OCI-LY7 (cell line): ENCODE results near the gene DDN.

ENCODE experiments used
- CTCF ChIP-seq: fragments of 200-600 bp; sonication (generic); conservative IDR thresholded peaks from 2 replicates; pipeline ENCODE4 v1.5.1; 2014; ENCODE audit warnings: mild to moderate bottlenecking, antibody characterized with exemption, low read length, moderate library complexity, mixed read lengths
- EZH2phosphoT487 ChIP-seq: fragments of 200-600 bp; sonication (generic); IDR thresholded peaks from 2 replicates; pipeline ENCODE4 v1.6.1; 2018; ENCODE audit warnings: low read depth, borderline replicate concordance, mild to moderate bottlenecking, mixed run types, antibody characterized with exemption, low read length, moderate library complexity, mixed read lengths

- TF ChIP-seq CTCF, result no peak
- TF ChIP-seq EZH2phosphoT487, result no peak
These were observed 32.5 kb upstream of the DDN start for GRCh38 chr12:49031573-49032161.
